Fibroblast of pulmonary artery (primary cell): Measurements from ENCODE around the gene BEND3.

Experiments
- DNase-seq: peaks from one replicate; pipeline ENCODE4 v3.0.0-alpha.2; 2010; ENCODE audit warnings: low read depth
- H3K4me3 ChIP-seq: replicated peaks from 2 replicates; pipeline ENCODE4 v1.5.1; 2011; ENCODE audit warnings: low read depth, mild to moderate bottlenecking, control low read depth, low read length, moderate library complexity
- TF ChIP-seq, protein P1 (sequence below): IDR thresholded peaks from 2 replicates; pipeline ENCODE4 v1.5.1; 2011; ENCODE audit warnings: mild to moderate bottlenecking, control low read depth, low read length, inconsistent platforms; ENCODE audit errors: missing control alignments

BEND3 gene

GRCh38 chr6:107068691-107069630, 46.4 kb downstream of the BEND3 start:
- TF ChIP-seq, protein P1, sequence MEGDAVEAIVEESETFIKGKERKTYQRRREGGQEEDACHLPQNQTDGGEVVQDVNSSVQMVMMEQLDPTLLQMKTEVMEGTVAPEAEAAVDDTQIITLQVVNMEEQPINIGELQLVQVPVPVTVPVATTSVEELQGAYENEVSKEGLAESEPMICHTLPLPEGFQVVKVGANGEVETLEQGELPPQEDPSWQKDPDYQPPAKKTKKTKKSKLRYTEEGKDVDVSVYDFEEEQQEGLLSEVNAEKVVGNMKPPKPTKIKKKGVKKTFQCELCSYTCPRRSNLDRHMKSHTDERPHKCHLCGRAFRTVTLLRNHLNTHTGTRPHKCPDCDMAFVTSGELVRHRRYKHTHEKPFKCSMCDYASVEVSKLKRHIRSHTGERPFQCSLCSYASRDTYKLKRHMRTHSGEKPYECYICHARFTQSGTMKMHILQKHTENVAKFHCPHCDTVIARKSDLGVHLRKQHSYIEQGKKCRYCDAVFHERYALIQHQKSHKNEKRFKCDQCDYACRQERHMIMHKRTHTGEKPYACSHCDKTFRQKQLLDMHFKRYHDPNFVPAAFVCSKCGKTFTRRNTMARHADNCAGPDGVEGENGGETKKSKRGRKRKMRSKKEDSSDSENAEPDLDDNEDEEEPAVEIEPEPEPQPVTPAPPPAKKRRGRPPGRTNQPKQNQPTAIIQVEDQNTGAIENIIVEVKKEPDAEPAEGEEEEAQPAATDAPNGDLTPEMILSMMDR, result no peak
- H3K4me3 ChIP-seq, result no peak overlapping the region
- DNase-seq, result no peak

DNA sequence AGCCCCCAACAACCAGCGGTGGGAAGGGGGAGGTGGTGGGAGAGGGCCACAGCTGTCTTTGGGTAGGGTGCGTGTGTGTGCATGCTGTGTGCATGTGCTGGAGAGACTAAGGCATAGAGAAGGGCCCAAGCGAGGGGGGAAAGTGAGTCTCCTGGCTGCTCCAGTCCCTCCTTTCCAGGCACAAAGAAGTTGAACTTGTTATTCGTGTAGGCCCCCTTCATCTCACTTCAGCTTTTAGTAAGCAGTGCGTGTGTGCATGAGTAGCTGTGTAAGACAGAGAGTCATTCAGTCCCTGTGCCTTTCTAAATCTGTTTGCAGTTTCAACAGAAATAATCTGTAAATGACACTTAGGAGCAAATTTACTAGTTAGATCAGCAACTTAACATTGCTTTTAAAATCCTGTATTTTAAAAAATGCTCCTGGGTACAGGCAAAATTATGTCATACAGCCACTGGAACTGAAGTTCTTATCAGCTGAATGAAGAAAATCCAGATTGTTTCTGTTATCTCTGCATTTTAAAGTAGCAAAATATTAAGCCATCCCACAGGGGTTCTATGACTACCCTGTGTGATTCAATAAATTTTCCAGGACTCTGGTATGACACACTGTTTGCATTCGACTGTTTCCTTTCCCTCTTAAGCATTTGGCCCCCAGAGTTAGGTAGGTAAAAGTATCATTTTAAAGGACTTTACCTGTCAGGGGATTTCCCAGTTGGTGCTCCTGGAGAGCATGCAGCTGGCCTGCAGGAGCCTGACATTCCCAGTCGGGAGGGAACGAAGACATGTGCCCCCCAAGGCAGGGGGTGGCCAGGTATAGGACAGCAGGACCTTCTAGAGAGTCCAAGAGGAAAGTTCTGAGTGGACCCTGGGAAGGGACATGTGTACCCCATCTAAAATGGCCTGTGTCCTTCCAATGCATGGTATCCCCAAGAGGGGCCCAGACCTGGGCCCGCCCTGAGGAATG, 48.3 kb downstream of the BEND3 start:
- no peak for DNase-seq
- no peak overlapping the region for H3K4me3 ChIP-seq
- TF ChIP-seq, protein P1, result no peak

- TF ChIP-seq, protein P1, result no peak
- DNase-seq, result peak; percentile 79
- no peak overlapping the region for H3K4me3 ChIP-seq
Measured at GRCh38 chr6:107064579-107065065, 50.7 kb downstream of the BEND3 start.

DNA sequence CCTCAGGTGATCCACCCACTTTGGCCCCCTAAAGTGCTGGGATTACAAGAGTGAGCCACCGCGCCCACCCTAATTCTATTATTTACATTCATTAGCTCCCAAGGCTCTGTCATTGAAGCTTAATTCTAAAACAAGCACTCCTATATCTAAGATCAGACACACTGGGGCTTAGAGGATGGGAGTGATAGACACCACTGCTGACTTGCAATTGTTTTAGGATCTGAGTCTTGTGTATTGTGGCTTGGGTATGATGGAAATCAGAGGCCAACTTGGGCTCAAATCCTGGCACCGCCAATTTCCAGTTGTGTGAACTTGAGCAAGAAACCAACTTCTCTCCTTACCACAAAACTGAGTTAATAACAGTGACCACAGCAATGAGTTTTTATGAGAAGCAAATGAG, 52.6 kb downstream of the BEND3 start:
- TF ChIP-seq, protein P1, result no peak
- no peak overlapping the region for H3K4me3 ChIP-seq
- no peak for DNase-seq

DNA sequence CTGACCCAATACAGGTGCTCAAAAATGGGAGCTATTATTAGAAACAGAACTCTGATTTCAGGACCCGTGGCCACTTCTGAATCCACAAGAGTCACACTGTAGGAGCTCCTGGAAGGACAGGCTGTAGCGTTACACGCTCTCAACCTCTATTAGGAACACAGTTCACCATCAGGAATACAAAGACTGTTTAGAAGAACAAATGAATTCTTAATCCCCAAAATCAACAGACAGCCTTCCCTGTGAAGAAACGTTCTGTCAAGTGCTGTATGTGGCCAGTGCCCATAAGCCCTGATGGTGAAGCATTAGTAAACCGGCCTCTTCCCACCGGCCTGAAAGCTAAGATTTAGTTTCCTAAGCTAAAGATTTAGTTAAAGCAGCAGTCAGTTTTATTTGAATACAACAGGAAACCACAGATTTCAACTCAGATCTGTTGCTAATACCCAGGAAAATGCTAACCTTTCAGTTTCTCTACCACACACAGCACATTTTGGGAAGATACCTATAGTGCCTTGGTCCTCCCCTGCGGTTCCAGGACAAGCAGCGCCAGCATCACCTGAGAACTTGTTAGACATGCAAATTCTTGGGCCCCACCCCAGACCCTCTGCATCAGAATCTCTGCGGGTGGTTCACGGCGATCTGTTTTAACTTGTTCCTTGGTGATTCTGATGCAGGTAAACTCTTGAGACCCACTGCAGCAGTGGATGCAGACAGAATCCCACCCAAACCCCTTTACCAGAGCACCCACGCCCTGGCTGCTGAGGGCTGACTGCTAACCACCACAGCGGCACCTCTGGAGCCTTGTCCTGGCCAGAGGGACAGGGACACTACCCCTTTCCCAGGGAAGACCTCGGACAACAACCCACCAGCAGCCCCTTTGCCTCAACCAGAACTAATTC, 53.9 kb downstream of the BEND3 start:
- H3K4me3 ChIP-seq, result no peak overlapping the region
- no peak for DNase-seq
- TF ChIP-seq, protein P1, result no peak

DNA sequence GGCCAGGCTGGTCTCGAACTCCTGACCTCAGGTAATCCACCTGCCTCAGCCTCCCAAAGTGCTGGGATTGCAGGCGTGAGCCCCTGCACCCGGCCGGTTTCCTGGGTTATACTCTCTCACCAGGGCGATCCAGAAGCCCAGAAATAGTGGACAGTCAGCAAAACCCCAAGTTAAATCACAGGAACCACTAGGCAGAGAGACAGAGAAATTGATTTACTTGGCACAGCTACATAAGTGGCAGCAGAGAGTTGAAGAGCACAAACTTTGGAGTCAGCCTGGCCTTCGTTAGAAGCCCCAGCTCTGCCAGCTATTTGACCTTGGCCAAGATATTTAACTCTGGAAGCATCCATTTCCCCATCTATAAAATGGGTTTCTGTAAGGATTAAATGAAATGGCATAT, 54.6 kb downstream of the BEND3 start:
- DNase-seq, result no peak
- TF ChIP-seq, protein P1, result no peak
- H3K4me3 ChIP-seq, result no peak overlapping the region
